ENCODE measurements around the gene APOLD1. TPM values are rescaled to one million over a fixed set of nuclear protein-coding genes. Genes with fewer than 3 reads are reported as not detected.

APOLD1 gene
- polyA plus RNA-seq, 2 of the 4 experiments (the other 2 are of a cell fraction), result 0.44 to 1.3 TPM

DNA sequence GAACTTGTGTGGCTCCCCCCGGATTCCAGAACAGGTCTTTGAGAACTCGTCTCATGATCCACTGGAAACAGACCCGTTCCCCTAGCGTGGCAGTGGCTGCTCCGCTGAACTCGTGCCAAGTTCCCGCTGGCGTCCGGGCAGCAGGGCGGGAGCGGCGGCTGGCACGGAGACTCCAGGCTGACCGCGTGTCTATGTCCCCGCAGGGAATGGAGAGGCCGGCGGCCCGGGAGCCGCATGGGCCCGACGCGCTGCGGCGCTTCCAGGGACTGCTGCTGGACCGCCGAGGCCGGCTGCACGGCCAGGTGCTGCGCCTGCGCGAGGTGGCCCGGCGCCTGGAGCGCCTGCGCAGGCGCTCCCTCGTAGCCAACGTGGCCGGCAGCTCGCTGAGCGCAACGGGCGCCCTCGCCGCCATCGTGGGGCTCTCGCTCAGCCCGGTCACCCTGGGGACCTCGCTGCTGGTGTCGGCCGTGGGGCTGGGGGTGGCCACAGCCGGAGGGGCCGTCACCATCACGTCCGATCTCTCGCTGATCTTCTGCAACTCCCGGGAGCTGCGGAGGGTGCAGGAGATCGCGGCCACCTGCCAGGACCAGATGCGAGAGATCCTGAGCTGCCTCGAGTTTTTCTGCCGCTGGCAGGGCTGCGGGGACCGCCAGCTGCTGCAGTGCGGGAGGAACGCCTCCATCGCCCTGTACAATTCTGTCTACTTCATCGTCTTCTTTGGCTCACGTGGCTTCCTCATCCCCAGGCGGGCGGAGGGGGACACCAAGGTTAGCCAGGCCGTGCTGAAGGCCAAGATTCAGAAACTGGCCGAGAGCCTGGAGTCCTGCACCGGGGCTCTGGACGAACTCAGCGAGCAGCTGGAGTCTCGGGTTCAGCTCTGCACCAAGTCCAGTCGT, 1.5 kb downstream of the APOLD1 start (continued):
- TF ChIP-seq CHD4 (IDR thresholded peaks at IDR 0.05; ENCODE audit: borderline replicate concordance) (no peak), TFCP2L1 (CRISPR knock-in tag; IDR thresholded peaks at IDR 0.05) (peak; percentile 66; the same call in 1 of the 2 replicates), FOXS1 (CRISPR knock-in tag; IDR thresholded peaks at IDR 0.05) (peak; percentile 85; the same call in 1 of the 2 replicates)

DNA sequence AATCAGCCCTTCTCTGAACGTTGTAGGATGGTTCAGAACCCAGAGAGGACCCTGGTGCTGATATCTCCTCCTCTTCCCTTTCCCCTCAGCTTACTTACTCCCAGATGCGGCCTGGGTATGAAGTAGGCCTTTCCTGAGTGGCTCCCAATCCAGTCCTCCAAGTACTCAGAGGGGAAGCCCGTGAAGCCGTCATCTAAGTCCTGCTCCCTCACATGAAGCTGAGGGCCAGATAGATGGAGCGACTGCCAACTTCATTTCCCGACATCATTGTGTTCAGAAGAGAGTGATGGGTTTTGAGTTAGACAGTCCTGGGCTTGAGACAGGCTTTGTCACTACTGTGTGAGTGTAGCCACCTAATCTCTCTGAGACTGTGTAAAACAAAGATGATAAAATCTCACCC, 2.7 kb downstream of the APOLD1 start:
- ATAC-seq (peak in 1 of 2 experiments; percentile 21; a peak in 3 of 6 replicates), DNase-seq (ENCODE audit: low read depth in 1 of 2, low spot score in 1 of 2) (no peak)
- CTCF ChIA-PET, result interaction anchor here (0.6 to 5.6 kb wide), 35 partner anchors 9 to 236 kb away, joined by 3 to 80 read pairs (median 4); partner anchors contain the start of genes DDX47 and GPRC5A

DNA sequence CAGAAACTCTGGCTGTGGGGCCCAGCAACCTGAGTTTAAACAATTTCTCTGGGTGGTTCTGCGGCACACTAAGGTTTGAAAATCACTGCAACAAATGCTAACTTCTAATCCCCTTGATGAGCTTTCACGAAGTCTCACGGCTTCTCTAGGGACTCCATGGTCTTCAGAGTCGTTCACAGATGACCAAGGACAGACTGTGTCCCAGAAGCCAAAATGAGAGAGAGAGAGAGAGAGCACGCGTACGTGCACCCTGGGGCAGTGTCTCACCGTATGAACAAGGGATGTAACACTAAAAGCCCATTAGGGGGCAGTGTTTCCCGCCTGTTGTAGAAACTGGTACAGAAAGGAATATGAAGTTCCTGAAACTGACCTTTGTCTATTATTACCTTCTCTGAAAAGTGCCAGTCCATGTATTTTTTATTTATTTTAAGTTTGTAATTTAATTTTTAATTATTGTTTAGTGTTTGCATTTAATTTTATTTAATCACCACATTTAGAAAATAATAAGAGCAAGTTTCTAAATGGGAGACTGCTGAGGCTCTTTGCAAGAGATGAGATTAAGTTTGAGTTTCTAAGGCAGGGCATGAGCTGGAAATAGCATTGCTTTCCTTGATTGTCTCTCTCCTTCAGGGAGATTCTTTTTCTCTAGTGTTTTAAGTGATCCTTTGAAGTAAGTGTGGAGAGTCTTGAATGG, 3.4 kb downstream of the APOLD1 start:
- Histone ChIP-seq H3K27ac (peak overlapping the region; percentile 44 to 94; a peak in 5 of 6 replicates), H3K4me1 (peaks cover 40% of the 10 kb centered on the region), H3K9me3 (no peaks in the 10 kb centered on the region), H3K4me2 (peak overlapping the region; percentile 43; the same call in 2 of the 3 replicates), H3K4me3 (no peak overlapping the region)
- CTCF ChIA-PET, result interaction anchor here (0.6 to 5.6 kb wide), 45 partner anchors 10 to 422 kb away, joined by 3 to 80 read pairs (median 4); partner anchors contain the start of genes DDX47 and GPRC5A
- POLR2A ChIA-PET, result interaction anchor here (0.5 to 1.5 kb wide), 2 partner anchors 13 to 15 kb away, joined by 3 read pairs; no protein-coding TSS in a partner anchor
- ATAC-seq, result peak; percentile 66 to 81
- TF ChIP-seq, protein P1, sequence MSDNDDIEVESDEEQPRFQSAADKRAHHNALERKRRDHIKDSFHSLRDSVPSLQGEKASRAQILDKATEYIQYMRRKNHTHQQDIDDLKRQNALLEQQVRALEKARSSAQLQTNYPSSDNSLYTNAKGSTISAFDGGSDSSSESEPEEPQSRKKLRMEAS (IDR thresholded peaks at IDR 0.05), result peak; percentile 72
- TF ChIP-seq SREBF2 (IDR thresholded peaks at IDR 0.05) (no peak), CBX8 (IDR thresholded peaks at IDR 0.05) (no peak), BHLHE40 (IDR thresholded peaks at IDR 0.05; ENCODE audit: low read depth, low read length) (0 out of 2 replicates have a peak, but pooled peaks have one; percentile 5), MAZ (IDR thresholded peaks at IDR 0.05; ENCODE audit: borderline replicate concordance, low read depth, low read length) (no peak), KDM5A (IDR thresholded peaks at IDR 0.05) (no peak), ZC3H11A (IDR thresholded peaks at IDR 0.05) (no peak), TFCP2L1 (CRISPR knock-in tag; IDR thresholded peaks at IDR 0.05) (no peak), SMC3 (IDR thresholded peaks at IDR 0.05) (peak; percentile 81), MYC (IDR thresholded peaks at IDR 0.05; ENCODE audit: borderline replicate concordance, low read length) (no peak), RAD21 (conservative IDR thresholded peaks at IDR 0.05 in 1 of 2, IDR thresholded peaks at IDR 0.05 in 1 of 2) (peak; percentile 85 to 90), CHD2 (IDR thresholded peaks at IDR 0.05; ENCODE audit: low read length, partially characterized antibody) (no peak), NPAS2 (CRISPR knock-in tag; IDR thresholded peaks at IDR 0.05; ENCODE audit: borderline replicate concordance) (no peak), CBX2 (IDR thresholded peaks at IDR 0.05; ENCODE audit: borderline replicate concordance, low read depth) (no peak), RFX5 (IDR thresholded peaks at IDR 0.05) (no peak)
- TF ChIP-seq, protein P2, sequence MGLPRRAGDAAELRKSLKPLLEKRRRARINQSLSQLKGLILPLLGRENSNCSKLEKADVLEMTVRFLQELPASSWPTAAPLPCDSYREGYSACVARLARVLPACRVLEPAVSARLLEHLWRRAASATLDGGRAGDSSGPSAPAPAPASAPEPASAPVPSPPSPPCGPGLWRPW (IDR thresholded peaks at IDR 0.05), result no peak
- TF ChIP-seq, protein P3, sequence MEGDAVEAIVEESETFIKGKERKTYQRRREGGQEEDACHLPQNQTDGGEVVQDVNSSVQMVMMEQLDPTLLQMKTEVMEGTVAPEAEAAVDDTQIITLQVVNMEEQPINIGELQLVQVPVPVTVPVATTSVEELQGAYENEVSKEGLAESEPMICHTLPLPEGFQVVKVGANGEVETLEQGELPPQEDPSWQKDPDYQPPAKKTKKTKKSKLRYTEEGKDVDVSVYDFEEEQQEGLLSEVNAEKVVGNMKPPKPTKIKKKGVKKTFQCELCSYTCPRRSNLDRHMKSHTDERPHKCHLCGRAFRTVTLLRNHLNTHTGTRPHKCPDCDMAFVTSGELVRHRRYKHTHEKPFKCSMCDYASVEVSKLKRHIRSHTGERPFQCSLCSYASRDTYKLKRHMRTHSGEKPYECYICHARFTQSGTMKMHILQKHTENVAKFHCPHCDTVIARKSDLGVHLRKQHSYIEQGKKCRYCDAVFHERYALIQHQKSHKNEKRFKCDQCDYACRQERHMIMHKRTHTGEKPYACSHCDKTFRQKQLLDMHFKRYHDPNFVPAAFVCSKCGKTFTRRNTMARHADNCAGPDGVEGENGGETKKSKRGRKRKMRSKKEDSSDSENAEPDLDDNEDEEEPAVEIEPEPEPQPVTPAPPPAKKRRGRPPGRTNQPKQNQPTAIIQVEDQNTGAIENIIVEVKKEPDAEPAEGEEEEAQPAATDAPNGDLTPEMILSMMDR (IDR thresholded peaks at IDR 0.05), result peak; percentile 84
- TF ChIP-seq, protein P4, sequence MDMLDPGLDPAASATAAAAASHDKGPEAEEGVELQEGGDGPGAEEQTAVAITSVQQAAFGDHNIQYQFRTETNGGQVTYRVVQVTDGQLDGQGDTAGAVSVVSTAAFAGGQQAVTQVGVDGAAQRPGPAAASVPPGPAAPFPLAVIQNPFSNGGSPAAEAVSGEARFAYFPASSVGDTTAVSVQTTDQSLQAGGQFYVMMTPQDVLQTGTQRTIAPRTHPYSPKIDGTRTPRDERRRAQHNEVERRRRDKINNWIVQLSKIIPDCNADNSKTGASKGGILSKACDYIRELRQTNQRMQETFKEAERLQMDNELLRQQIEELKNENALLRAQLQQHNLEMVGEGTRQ (IDR thresholded peaks at IDR 0.05), result no peak
- 10% methylated on average over 9 of the region's 9 CpGs for WGBS (ENCODE audit: missing lambda C conversion rate)
- FAIRE-seq, result no peak
- DNase-seq (ENCODE audit: low read depth in 1 of 2, low spot score in 1 of 2), result peak; percentile 57 to 89

More for the DNA sequence above, 2.7 kb downstream of the APOLD1 start:
- no peak for TF ChIP-seq FOSL2 (IDR thresholded peaks at IDR 0.05)
- no peak for TF ChIP-seq FOSL2 (CRISPR knock-in tag; IDR thresholded peaks at IDR 0.05)
- no peak for FAIRE-seq
- H3K27ac ChIP-seq, result peak overlapping the region; percentile 85 to 94; a peak in 4 of 6 replicates
- WGBS (ENCODE audit: missing lambda C conversion rate), result 95% methylated on average over 6 of the region's 6 CpGs
- H3K9me3 ChIP-seq, result no peaks in the 10 kb centered on the region
- H3K4me1 ChIP-seq, result peaks cover 40% of the 10 kb centered on the region
- POLR2A ChIA-PET, result interaction anchor here (0.5 to 1.8 kb wide), 5 partner anchors 13 to 425 kb away, joined by 3 to 13 read pairs (median 5); partner anchors contain the start of gene GPRC5A
- H3K4me3 ChIP-seq, result no peak overlapping the region
- no peak overlapping the region; the same call in 2 of the 3 replicates for H3K4me2 ChIP-seq
